Measurements from ENCODE around the gene THNSL1. TPM values are rescaled to one million over a fixed set of nuclear protein-coding genes. Genes with fewer than 3 reads are reported as not detected.

THNSL1 gene
- total RNA-seq, 2 donors from 2014 or later, result 1.1 to 2.1 TPM

DNA sequence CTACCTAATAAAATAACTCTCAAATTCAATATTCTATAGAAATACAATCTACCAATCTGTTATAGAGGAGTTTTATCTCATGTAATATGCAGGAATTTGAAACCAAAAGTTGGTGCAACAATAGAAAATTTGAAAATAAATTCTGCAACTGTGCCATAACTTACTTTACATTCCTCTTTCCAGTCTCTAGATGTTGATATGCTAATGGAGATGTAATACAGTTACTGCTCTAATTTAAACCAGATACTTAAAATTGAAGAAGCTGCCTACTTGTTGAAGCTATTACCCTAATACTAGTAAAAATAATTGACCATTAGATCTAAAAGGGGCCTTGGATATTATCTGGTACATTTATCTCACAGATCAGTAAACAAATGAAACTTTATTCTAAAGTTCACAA lies 1.8 kb upstream of the THNSL1 start:
- no peaks in the 10 kb centered on the region for H3K27me3 ChIP-seq
- TF ChIP-seq, protein P1, sequence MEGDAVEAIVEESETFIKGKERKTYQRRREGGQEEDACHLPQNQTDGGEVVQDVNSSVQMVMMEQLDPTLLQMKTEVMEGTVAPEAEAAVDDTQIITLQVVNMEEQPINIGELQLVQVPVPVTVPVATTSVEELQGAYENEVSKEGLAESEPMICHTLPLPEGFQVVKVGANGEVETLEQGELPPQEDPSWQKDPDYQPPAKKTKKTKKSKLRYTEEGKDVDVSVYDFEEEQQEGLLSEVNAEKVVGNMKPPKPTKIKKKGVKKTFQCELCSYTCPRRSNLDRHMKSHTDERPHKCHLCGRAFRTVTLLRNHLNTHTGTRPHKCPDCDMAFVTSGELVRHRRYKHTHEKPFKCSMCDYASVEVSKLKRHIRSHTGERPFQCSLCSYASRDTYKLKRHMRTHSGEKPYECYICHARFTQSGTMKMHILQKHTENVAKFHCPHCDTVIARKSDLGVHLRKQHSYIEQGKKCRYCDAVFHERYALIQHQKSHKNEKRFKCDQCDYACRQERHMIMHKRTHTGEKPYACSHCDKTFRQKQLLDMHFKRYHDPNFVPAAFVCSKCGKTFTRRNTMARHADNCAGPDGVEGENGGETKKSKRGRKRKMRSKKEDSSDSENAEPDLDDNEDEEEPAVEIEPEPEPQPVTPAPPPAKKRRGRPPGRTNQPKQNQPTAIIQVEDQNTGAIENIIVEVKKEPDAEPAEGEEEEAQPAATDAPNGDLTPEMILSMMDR (IDR thresholded peaks at IDR 0.05), result no peak
- H3K4me1 ChIP-seq, result peaks cover 0 to 13% of the 10 kb centered on the region in 2 donors
- no peaks in the 10 kb centered on the region for H3K36me3 ChIP-seq
- no peak overlapping the region for H3K4me3 ChIP-seq
- no peak for DNase-seq (ENCODE audit: low spot score)
- H3K27ac ChIP-seq, result no peak overlapping the region
- H3K9me3 ChIP-seq, result no peaks in the 10 kb centered on the region

DNA sequence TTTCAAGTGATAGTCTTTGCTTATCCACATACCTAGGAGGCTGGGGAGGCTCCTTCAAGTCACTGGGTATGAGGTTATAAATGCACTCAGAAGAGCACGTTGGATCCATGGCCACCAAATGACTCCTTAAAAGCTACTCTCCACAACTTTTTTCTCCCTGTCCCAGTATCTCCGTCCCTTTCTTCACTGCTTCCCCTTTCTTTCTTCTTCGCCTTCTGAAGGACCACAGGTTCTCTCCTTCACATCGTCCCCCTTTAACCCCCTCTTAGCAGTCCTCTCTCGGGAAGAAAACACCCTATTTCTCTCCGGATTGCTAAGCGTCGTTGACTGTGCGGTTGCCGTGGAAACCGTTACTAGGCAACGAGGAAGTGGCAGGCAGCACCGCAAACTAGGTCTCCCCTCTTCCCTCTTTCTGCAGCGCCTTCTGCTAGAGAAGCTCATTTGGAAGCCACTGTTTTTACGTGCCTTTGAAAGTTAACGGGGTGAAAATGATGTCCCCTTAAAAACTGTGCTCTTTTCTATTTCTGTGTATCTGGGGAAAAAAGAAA lies 510 bp upstream of the THNSL1 start, which contains the start of gene ENKUR:
Gene ENKUR (minus strand): TSS at position 331 of the 548 bp plus-strand sequence. CDS start 222 bp downstream, at position 109.
- peak within 1 kb of the TSS; percentile 92 to 93 for H3K27ac ChIP-seq
- H3K9me3 ChIP-seq, result no peaks in the 10 kb centered on the region
- H3K4me1 ChIP-seq, result peaks cover 0 to 13% of the 10 kb centered on the region in 2 donors
- peak within 1 kb of the TSS; percentile 57 to 73 for H3K4me3 ChIP-seq
- H3K36me3 ChIP-seq, result no peaks in the 10 kb centered on the region
- H3K27me3 ChIP-seq, result no peaks in the 10 kb centered on the region
- TF ChIP-seq, protein P1 (IDR thresholded peaks at IDR 0.05), result no peak
- peak; percentile 93 for DNase-seq (ENCODE audit: low spot score)

DNA sequence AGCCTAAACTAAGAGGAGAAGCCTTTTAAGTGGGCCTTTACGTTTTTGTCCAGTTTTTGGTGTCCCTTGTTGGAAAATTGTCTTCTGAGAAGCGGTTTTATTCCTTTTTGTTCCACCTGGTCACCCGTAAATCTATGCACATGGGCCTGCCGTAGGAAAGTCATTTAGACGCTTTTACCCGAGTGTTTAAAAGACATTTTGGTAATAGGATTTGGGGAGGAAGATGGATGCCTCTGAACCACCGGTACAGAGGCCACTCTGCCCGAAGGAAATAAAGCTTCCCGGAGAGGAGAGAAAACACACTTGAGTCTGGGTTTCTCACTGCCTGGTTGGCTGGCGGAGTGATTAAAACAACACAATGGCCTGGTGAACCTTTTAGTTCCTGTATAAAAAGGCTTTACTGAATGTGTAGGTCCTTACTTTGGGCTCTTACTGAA lies 760 bp downstream of the THNSL1 start:
- Histone ChIP-seq H3K4me3 (peak overlapping the region; percentile 57 to 73), H3K27me3 (no peaks in the 10 kb centered on the region), H3K9me3 (no peaks in the 10 kb centered on the region), H3K36me3 (no peaks in the 10 kb centered on the region), H3K4me1 (peaks cover 0 to 13% of the 10 kb centered on the region in 2 donors), H3K27ac (peak overlapping the region; percentile 92 to 93)
- TF ChIP-seq, protein P1 (IDR thresholded peaks at IDR 0.05), result no peak
- no peak for DNase-seq (ENCODE audit: low spot score)

DNA sequence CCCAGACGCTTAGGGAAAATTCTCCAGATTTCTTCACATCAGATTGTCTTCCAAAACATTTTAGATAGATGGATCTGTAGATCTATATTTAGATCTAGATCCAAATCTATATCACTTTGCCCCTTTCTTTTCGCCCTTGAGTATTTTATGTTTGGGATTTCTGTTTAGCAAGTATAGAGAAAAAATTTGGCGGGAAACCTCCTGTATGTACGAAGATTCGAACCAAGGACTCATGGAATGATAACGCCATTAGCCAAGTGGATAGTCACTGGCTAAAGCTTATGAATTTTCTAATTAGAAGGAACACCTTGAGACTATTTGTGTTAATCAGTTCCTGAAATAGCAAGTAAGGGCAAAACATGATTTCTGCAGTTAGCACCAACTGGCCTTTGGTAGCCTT lies 1.2 kb downstream of the THNSL1 start:
- H3K4me3 ChIP-seq, result no peak overlapping the region
- no peak for DNase-seq (ENCODE audit: low spot score)

DNA sequence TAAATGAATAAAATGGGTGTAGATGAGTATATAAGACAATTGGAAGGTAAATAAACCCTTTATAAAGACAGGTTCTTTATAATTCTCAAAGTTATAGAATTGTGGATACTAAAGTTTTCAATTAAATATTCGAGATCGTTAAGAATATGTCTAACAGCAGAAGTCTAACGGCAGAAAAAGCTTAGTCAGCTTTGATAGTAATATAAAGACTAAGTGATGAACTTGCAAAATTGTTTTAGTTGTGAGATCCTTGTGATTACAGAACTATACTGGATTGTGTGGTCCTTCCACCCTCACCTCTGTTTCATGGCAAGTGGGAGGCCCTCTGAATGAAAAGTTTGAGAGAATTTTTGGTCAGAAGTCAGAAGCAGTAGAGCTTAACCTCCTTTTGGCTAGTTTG lies 2.3 kb downstream of the THNSL1 start:
- Histone ChIP-seq H3K36me3 (no peaks in the 10 kb centered on the region), H3K27ac (no peak overlapping the region), H3K9me3 (no peaks in the 10 kb centered on the region), H3K4me3 (no peak overlapping the region), H3K4me1 (peaks cover 0 to 13% of the 10 kb centered on the region in 2 donors), H3K27me3 (no peaks in the 10 kb centered on the region)
- TF ChIP-seq, protein P1 (IDR thresholded peaks at IDR 0.05), result no peak
- DNase-seq (ENCODE audit: low spot score), result no peak

More for the DNA sequence above, 1.2 kb downstream of the THNSL1 start:
- no peaks in the 10 kb centered on the region for H3K36me3 ChIP-seq
- H3K9me3 ChIP-seq, result no peaks in the 10 kb centered on the region
- H3K27me3 ChIP-seq, result no peaks in the 10 kb centered on the region
- H3K27ac ChIP-seq, result peak overlapping the region; percentile 92 to 93
- H3K4me1 ChIP-seq, result peaks cover 0 to 13% of the 10 kb centered on the region in 2 donors
- TF ChIP-seq, protein P1 (IDR thresholded peaks at IDR 0.05), result no peak

DNA sequence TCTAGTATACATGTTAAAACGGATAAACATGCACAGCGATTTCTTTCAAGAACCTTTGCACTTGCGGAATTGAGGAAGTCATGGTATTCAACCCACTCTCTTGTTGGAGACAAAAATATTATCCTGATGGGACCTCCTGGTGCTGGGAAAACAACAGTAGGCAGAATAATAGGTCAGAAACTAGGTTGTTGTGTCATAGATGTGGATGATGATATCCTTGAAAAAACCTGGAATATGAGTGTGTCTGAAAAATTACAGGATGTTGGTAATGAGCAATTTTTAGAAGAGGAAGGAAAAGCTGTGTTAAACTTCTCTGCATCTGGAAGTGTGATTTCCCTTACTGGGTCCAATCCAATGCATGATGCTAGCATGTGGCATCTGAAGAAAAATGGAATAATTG lies 6.9 kb downstream of the THNSL1 start:
- Histone ChIP-seq H3K9me3 (no peaks in the 10 kb centered on the region), H3K27ac (no peak overlapping the region), H3K4me1 (no peaks in the 10 kb centered on the region), H3K4me3 (no peak overlapping the region), H3K36me3 (no peaks in the 10 kb centered on the region), H3K27me3 (no peaks in the 10 kb centered on the region)
- no peak for DNase-seq (ENCODE audit: low spot score)
- TF ChIP-seq, protein P1 (IDR thresholded peaks at IDR 0.05), result no peak

All from right atrium auricular region (tissue), 2 donors.